OCI-LY1 (cell line): ENCODE measurements around the gene GYS2.

Source experiments
- H2AFZ ChIP-seq: fragments of 200-600 bp; sonication (generic), shearing (Covaris generic); 2 replicates; pipeline ENCODE4 v1.6.0; 2014; ENCODE audit warnings: antibody characterized with exemption, mild to moderate bottlenecking, low read length
- H3F3A ChIP-seq: fragments of 200-600 bp; sonication (generic), shearing (Covaris generic); 2 replicates; pipeline ENCODE4 v1.6.0; 2014; ENCODE audit warnings: mild to moderate bottlenecking, antibody characterized with exemption, low read length, moderate library complexity; ENCODE audit not compliant: insufficient read depth
- H3K27ac ChIP-seq: fragments of 200-600 bp; sonication (generic); 2 replicates; pipeline ENCODE4 v1.5.1; 2014; ENCODE audit warnings: low read length, mixed run types, mild to moderate bottlenecking, low read depth; ENCODE audit not compliant: poor library complexity, severe bottlenecking
- H3K27me3 ChIP-seq: fragments of 200-600 bp; sonication (generic); 2 replicates; pipeline ENCODE4 v1.6.0; 2014; ENCODE audit warnings: antibody characterized with exemption, mild to moderate bottlenecking, low read length, moderate library complexity; ENCODE audit not compliant: insufficient read depth
- H3K36me3 ChIP-seq: fragments of 200-600 bp; sonication (generic); 2 replicates; pipeline ENCODE4 v1.6.1; 2014; ENCODE audit warnings: mild to moderate bottlenecking, antibody characterized with exemption, low read length, moderate library complexity, mixed read lengths; ENCODE audit not compliant: insufficient read depth
- H3K4me1 ChIP-seq: fragments of 200-600 bp; sonication (generic); 2 replicates; pipeline ENCODE4 v1.5.1; 2014; ENCODE audit warnings: mild to moderate bottlenecking, low read length, moderate library complexity; ENCODE audit not compliant: insufficient read depth, severe bottlenecking
- H3K4me2 ChIP-seq: fragments of 200-600 bp; sonication (generic), shearing (Covaris generic); 2 replicates; pipeline ENCODE4 v1.6.1; 2014; ENCODE audit warnings: low read length
- H3K4me3 ChIP-seq: fragments of 200-600 bp; sonication (generic); 2 replicates; pipeline ENCODE4 v1.5.1; 2014; ENCODE audit warnings: low read length, low read depth, mild to moderate bottlenecking, mixed read lengths; ENCODE audit not compliant: poor library complexity, severe bottlenecking
- H3K79me2 ChIP-seq: fragments of 200-600 bp; shearing (Covaris generic); 2 replicates; pipeline ENCODE4 v1.6.1; 2016; ENCODE audit warnings: mixed run types, low read length, mixed read lengths; ENCODE audit not compliant: insufficient read depth
- H3K9ac ChIP-seq: fragments of 200-600 bp; sonication (generic), shearing (Covaris generic); 2 replicates; pipeline ENCODE4 v1.6.1; 2014; ENCODE audit warnings: mild to moderate bottlenecking, low read length, mixed read lengths
- H3K9me2 ChIP-seq: fragments of 200-600 bp; sonication (generic), shearing (Covaris generic); 2 replicates; pipeline ENCODE4 v1.6.1; 2014; ENCODE audit warnings: low read depth, mild to moderate bottlenecking, low read length, mixed read lengths
- H3K9me3 ChIP-seq: fragments of 200-600 bp; shearing (Covaris generic); 2 replicates; pipeline ENCODE4 v1.6.1; 2014; ENCODE audit warnings: low read length, mixed read lengths
- H4K20me1 ChIP-seq: fragments of 200-600 bp; sonication (generic), shearing (Covaris generic); 2 replicates; pipeline ENCODE4 v1.6.0; 2016; ENCODE audit warnings: mild to moderate bottlenecking, low read length; ENCODE audit not compliant: insufficient read depth
- EZH2 ChIP-seq: fragments of 200-600 bp; sonication (generic), shearing (Covaris generic); IDR thresholded peaks from 2 replicates; pipeline ENCODE4 v1.8.0; 2017; ENCODE audit warnings: borderline replicate concordance, mixed run types, mild to moderate bottlenecking, antibody characterized with exemption, low read length, moderate library complexity, mixed read lengths
- TF ChIP-seq, protein P1 (sequence below): fragments of 200-600 bp; sonication (generic), shearing (Covaris generic); IDR thresholded peaks from 2 replicates; pipeline ENCODE4 v1.5.1; 2017; ENCODE audit warnings: mild to moderate bottlenecking, antibody characterized with exemption, low read length, moderate library complexity, mixed read lengths

GYS2 gene

DNA sequence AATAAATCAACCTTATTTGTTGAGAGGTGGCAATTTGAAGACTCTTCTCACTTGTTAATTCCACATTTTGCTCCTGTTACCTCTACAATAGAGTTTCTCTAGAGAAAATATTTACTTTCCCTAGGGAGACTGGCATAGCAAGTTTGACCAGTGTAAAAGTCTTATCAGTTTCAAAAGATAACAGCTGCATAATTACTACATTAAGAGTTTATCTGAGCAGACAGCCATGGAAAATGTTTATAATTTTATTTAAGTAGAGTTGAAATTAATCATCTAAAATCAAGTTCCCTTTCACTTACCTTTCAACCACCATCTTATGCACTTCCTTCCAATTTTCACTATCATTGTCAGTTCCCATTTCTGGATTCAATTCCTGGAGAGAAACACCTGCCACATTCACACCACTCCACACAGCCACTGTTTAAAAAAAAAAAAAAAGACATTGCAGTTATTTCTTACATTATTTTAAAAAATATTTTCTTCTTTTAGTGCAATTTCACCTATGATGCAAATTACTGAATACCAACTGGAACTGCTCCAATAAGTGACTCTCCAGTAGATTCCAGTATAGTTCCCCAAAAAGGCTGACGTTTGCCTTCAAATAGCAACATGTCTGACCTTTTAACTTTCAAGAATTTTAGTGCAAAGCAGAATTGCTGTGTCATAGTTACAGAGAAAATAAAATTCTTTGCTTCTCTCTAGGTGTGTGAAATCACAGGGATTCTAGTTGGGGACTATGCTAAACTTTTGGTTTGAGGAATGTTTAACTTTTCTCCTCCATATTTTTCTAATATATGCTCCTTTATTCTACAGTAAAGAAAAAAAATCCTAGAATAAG, 33.6 kb upstream of the GYS2 start:
- no peak overlapping the region for H2AFZ ChIP-seq
- H3K9me3 ChIP-seq, result no peaks in the 10 kb centered on the region
- no peak for TF ChIP-seq EZH2
- TF ChIP-seq, protein P1, sequence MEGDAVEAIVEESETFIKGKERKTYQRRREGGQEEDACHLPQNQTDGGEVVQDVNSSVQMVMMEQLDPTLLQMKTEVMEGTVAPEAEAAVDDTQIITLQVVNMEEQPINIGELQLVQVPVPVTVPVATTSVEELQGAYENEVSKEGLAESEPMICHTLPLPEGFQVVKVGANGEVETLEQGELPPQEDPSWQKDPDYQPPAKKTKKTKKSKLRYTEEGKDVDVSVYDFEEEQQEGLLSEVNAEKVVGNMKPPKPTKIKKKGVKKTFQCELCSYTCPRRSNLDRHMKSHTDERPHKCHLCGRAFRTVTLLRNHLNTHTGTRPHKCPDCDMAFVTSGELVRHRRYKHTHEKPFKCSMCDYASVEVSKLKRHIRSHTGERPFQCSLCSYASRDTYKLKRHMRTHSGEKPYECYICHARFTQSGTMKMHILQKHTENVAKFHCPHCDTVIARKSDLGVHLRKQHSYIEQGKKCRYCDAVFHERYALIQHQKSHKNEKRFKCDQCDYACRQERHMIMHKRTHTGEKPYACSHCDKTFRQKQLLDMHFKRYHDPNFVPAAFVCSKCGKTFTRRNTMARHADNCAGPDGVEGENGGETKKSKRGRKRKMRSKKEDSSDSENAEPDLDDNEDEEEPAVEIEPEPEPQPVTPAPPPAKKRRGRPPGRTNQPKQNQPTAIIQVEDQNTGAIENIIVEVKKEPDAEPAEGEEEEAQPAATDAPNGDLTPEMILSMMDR, result no peak
- H4K20me1 ChIP-seq, result no peaks in the 10 kb centered on the region
- H3K27me3 ChIP-seq, result no peaks in the 10 kb centered on the region
- peaks cover 89% of the 10 kb centered on the region for H3K36me3 ChIP-seq
- H3F3A ChIP-seq, result no peaks in the 10 kb centered on the region; the same call in 1 of the 2 replicates
- H3K27ac ChIP-seq, result no peak overlapping the region
- no peaks in the 10 kb centered on the region for H3K9me2 ChIP-seq
- H3K4me3 ChIP-seq, result no peak overlapping the region
- no peaks in the 10 kb centered on the region for H3K4me1 ChIP-seq
- H3K79me2 ChIP-seq, result no peaks in the 10 kb centered on the region; the same call in 1 of the 2 replicates
- H3K4me2 ChIP-seq, result no peak overlapping the region
- H3K9ac ChIP-seq, result no peak overlapping the region

DNA sequence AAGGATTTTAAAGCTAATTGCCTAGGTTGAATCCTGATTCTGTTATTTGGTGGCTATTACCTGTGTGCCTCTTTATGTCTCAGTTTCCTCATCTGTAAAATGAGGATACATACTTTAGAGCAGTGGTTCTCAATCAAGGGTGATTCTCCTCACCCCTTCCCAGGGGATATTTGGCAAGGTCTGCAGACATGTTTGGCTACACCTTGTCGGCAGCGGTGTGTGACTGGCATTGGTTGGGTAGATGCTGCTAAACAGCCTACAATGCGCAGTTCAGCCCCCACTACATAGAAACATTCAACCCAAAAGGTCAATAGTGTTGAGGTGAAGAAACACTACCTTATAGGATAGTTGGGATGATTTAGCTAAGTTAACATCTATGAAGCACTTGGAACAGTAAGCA, 29.6 kb upstream of the GYS2 start:
- H2AFZ ChIP-seq, result no peak overlapping the region
- no peaks in the 10 kb centered on the region for H3K9me3 ChIP-seq
- H3K27me3 ChIP-seq, result no peaks in the 10 kb centered on the region
- H3K36me3 ChIP-seq, result peaks cover 53% of the 10 kb centered on the region
- no peak overlapping the region for H3K27ac ChIP-seq
- no peak overlapping the region for H3K9ac ChIP-seq
- no peaks in the 10 kb centered on the region for H3K9me2 ChIP-seq
- no peaks in the 10 kb centered on the region for H4K20me1 ChIP-seq
- H3K4me2 ChIP-seq, result no peak overlapping the region
- no peaks in the 10 kb centered on the region; the same call in 1 of the 2 replicates for H3K79me2 ChIP-seq
- TF ChIP-seq, protein P1, result no peak
- no peak for TF ChIP-seq EZH2
- no peaks in the 10 kb centered on the region; the same call in 1 of the 2 replicates for H3F3A ChIP-seq
- H3K4me1 ChIP-seq, result no peaks in the 10 kb centered on the region
- no peak overlapping the region for H3K4me3 ChIP-seq

DNA sequence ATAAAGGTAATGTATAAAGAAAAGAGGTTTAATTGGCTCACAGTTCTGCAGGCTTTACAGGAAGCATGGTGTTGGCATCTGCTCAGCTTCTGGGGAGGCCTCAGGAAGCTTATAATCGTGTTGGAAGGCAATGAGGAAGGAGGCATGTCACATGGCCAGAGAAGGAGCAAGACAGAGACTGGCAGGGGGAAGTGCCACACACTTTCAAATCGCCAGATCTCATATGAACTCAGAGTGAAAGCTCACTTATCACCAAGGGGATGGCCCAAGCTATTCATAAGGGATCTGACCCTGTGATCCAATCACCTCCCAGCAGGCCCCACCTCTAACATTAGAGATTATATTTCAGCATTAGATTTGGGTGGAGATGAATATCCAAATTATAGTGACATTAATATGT, 26.7 kb upstream of the GYS2 start:
- Histone ChIP-seq H3K4me3 (no peak overlapping the region), H3F3A (no peaks in the 10 kb centered on the region; the same call in 1 of the 2 replicates), H3K4me2 (no peak overlapping the region), H3K27me3 (no peaks in the 10 kb centered on the region), H4K20me1 (no peaks in the 10 kb centered on the region), H3K4me1 (no peaks in the 10 kb centered on the region), H2AFZ (no peak overlapping the region), H3K9me3 (no peaks in the 10 kb centered on the region), H3K36me3 (peaks cover 25% of the 10 kb centered on the region), H3K79me2 (no peaks in the 10 kb centered on the region), H3K27ac (no peak overlapping the region), H3K9me2 (no peaks in the 10 kb centered on the region), H3K9ac (no peak overlapping the region)
- no peak for TF ChIP-seq EZH2
- TF ChIP-seq, protein P1, result no peak
